ENCODE data around the gene PEG3. TPM values are rescaled to one million over a fixed set of nuclear protein-coding genes. Genes with fewer than 3 reads are reported as not detected.

The PEG3 gene
- total RNA-seq, 1 donor from 2014 or later = 126 TPM

GRCh38 chr19:56819166-56819565, 21.4 kb downstream of the PEG3 start:
- H3K27ac ChIP-seq (ENCODE audit: low read depth, low read length) = no peak overlapping the region
- no peak overlapping the region for H3K4me3 ChIP-seq (ENCODE audit: low read length in 3 of 3)
- no peak overlapping the region for H3K9ac ChIP-seq (ENCODE audit: low read depth in 1 of 3, low read length in 3 of 3)
- H3K9me3 ChIP-seq (ENCODE audit: control insufficient read depth in 3 of 3, low read length in 3 of 3) = peaks cover 0 to 4% (median 3%) of the 10 kb centered on the region in 3 donors
- no peaks in the 10 kb centered on the region for H3K27me3 ChIP-seq (ENCODE audit: control insufficient read depth in 3 of 3, insufficient read depth in 3 of 3, low read length in 3 of 3)
- peaks cover 0 to 13% (median 0%) of the 10 kb centered on the region in 3 donors for H3K36me3 ChIP-seq (ENCODE audit: control insufficient read depth in 3 of 3, insufficient read depth in 3 of 3, low read length in 3 of 3)
- no peaks in the 10 kb centered on the region for H3K4me1 ChIP-seq (ENCODE audit: control insufficient read depth in 3 of 3, insufficient read depth in 3 of 3, low read length in 3 of 3)

GRCh38 chr19:56814656-56815055, 25.9 kb downstream of the PEG3 start:
- no peak overlapping the region for H3K9ac ChIP-seq (ENCODE audit: low read depth in 1 of 3, low read length in 3 of 3)
- no peaks in the 10 kb centered on the region for H3K27me3 ChIP-seq (ENCODE audit: control insufficient read depth in 3 of 3, insufficient read depth in 3 of 3, low read length in 3 of 3)
- no peak overlapping the region for H3K27ac ChIP-seq (ENCODE audit: low read depth, low read length)
- H3K4me3 ChIP-seq (ENCODE audit: low read length in 3 of 3) = no peak overlapping the region
- peaks cover 0 to 4% (median 3%) of the 10 kb centered on the region in 3 donors for H3K9me3 ChIP-seq (ENCODE audit: control insufficient read depth in 3 of 3, low read length in 3 of 3)
- no peaks in the 10 kb centered on the region for H3K4me1 ChIP-seq (ENCODE audit: control insufficient read depth in 3 of 3, insufficient read depth in 3 of 3, low read length in 3 of 3)
- H3K36me3 ChIP-seq (ENCODE audit: control insufficient read depth in 3 of 3, insufficient read depth in 3 of 3, low read length in 3 of 3) = peaks cover 0 to 6% (median 0%) of the 10 kb centered on the region in 3 donors

GRCh38 chr19:56813531-56813930, 27.0 kb downstream of the PEG3 start:
- Histone ChIP-seq H3K27ac (ENCODE audit: low read depth, low read length) (no peak overlapping the region), H3K4me3 (ENCODE audit: low read length in 3 of 3) (no peak overlapping the region), H3K9ac (ENCODE audit: low read depth in 1 of 3, low read length in 3 of 3) (no peak overlapping the region)

GRCh38 chr19:56811480-56811879, 29.0 kb downstream of the PEG3 start:
- peaks cover 0 to under 1% (median 0%) of the 10 kb centered on the region in 3 donors for H3K36me3 ChIP-seq (ENCODE audit: control insufficient read depth in 3 of 3, insufficient read depth in 3 of 3, low read length in 3 of 3)
- H3K9ac ChIP-seq (ENCODE audit: low read depth in 1 of 3, low read length in 3 of 3) = no peak overlapping the region
- H3K9me3 ChIP-seq (ENCODE audit: control insufficient read depth in 3 of 3, low read length in 3 of 3) = peaks cover 2 to 5% (median 4%) of the 10 kb centered on the region in 3 donors
- no peaks in the 10 kb centered on the region for H3K27me3 ChIP-seq (ENCODE audit: control insufficient read depth in 3 of 3, insufficient read depth in 3 of 3, low read length in 3 of 3)
- H3K4me3 ChIP-seq (ENCODE audit: low read length in 3 of 3) = no peak overlapping the region
- H3K27ac ChIP-seq (ENCODE audit: low read depth, low read length) = no peak overlapping the region
- H3K4me1 ChIP-seq (ENCODE audit: control insufficient read depth in 3 of 3, insufficient read depth in 3 of 3, low read length in 3 of 3) = no peaks in the 10 kb centered on the region

More at GRCh38 chr19:56813531-56813930, 27.0 kb downstream of the PEG3 start:
- Histone ChIP-seq H3K4me1 (ENCODE audit: control insufficient read depth in 3 of 3, insufficient read depth in 3 of 3, low read length in 3 of 3) (no peaks in the 10 kb centered on the region), H3K27me3 (ENCODE audit: control insufficient read depth in 3 of 3, insufficient read depth in 3 of 3, low read length in 3 of 3) (no peaks in the 10 kb centered on the region), H3K9me3 (ENCODE audit: control insufficient read depth in 3 of 3, low read length in 3 of 3) (peaks cover 0 to 4% (median 3%) of the 10 kb centered on the region in 3 donors), H3K36me3 (ENCODE audit: control insufficient read depth in 3 of 3, insufficient read depth in 3 of 3, low read length in 3 of 3) (peaks cover 0 to 6% (median 0%) of the 10 kb centered on the region in 3 donors)

GRCh38 chr19:56810260-56810659, 30.3 kb downstream of the PEG3 start:
- H3K4me3 ChIP-seq (ENCODE audit: low read length in 3 of 3) = no peak overlapping the region
- no peaks in the 10 kb centered on the region for H3K27me3 ChIP-seq (ENCODE audit: control insufficient read depth in 3 of 3, insufficient read depth in 3 of 3, low read length in 3 of 3)
- no peaks in the 10 kb centered on the region for H3K36me3 ChIP-seq (ENCODE audit: control insufficient read depth in 3 of 3, insufficient read depth in 3 of 3, low read length in 3 of 3)
- peaks cover 2 to 6% (median 5%) of the 10 kb centered on the region in 3 donors for H3K9me3 ChIP-seq (ENCODE audit: control insufficient read depth in 3 of 3, low read length in 3 of 3)
- H3K9ac ChIP-seq (ENCODE audit: low read depth in 1 of 3, low read length in 3 of 3) = no peak overlapping the region
- no peaks in the 10 kb centered on the region for H3K4me1 ChIP-seq (ENCODE audit: control insufficient read depth in 3 of 3, insufficient read depth in 3 of 3, low read length in 3 of 3)
- H3K27ac ChIP-seq (ENCODE audit: low read depth, low read length) = no peak overlapping the region

GRCh38 chr19:56808717-56809392, 31.7 kb downstream of the PEG3 start:
- Histone ChIP-seq H3K36me3 (ENCODE audit: control insufficient read depth in 3 of 3, insufficient read depth in 3 of 3, low read length in 3 of 3) (no peaks in the 10 kb centered on the region), H3K4me3 (ENCODE audit: low read length in 3 of 3) (no peak overlapping the region), H3K27ac (ENCODE audit: low read depth, low read length) (no peak overlapping the region), H3K27me3 (ENCODE audit: control insufficient read depth in 3 of 3, insufficient read depth in 3 of 3, low read length in 3 of 3) (no peaks in the 10 kb centered on the region), H3K4me1 (ENCODE audit: control insufficient read depth in 3 of 3, insufficient read depth in 3 of 3, low read length in 3 of 3) (no peaks in the 10 kb centered on the region), H3K9me3 (ENCODE audit: control insufficient read depth in 3 of 3, low read length in 3 of 3) (peaks cover 2 to 7% (median 2%) of the 10 kb centered on the region in 3 donors), H3K9ac (ENCODE audit: low read depth in 1 of 3, low read length in 3 of 3) (no peak overlapping the region)

- no peak overlapping the region for H3K4me3 ChIP-seq (ENCODE audit: low read length in 3 of 3)
- no peak overlapping the region for H3K9ac ChIP-seq (ENCODE audit: low read depth in 1 of 3, low read length in 3 of 3)
- no peak overlapping the region for H3K27ac ChIP-seq (ENCODE audit: low read depth, low read length)
- no peaks in the 10 kb centered on the region for H3K4me1 ChIP-seq (ENCODE audit: control insufficient read depth in 3 of 3, insufficient read depth in 3 of 3, low read length in 3 of 3)
- no peaks in the 10 kb centered on the region for H3K27me3 ChIP-seq (ENCODE audit: control insufficient read depth in 3 of 3, insufficient read depth in 3 of 3, low read length in 3 of 3)
- H3K36me3 ChIP-seq (ENCODE audit: control insufficient read depth in 3 of 3, insufficient read depth in 3 of 3, low read length in 3 of 3) = no peaks in the 10 kb centered on the region
- H3K9me3 ChIP-seq (ENCODE audit: control insufficient read depth in 3 of 3, low read length in 3 of 3) = peaks cover 2 to 10% (median 10%) of the 10 kb centered on the region in 3 donors
Measured at GRCh38 chr19:56806639-56807038, 33.9 kb downstream of the PEG3 start.

Small RNA genes lying within 50 kb of the gene (small RNA-seq; reads per million reads assigned to genes)
- not detected for gene AC006115.2

Other genes starting within 250 kb of the PEG3 start
- gene ZNF71, start 245.4 kb downstream of the PEG3 start, total RNA-seq = 8.9 TPM
- 0.52 TPM for gene SMIM17, start 197.6 kb downstream of the PEG3 start, total RNA-seq
- 3.1 TPM for gene ZNF835, start 169.0 kb downstream of the PEG3 start, total RNA-seq
- gene ZIM2, start within 50 bp of the PEG3 start, total RNA-seq = 12.0 TPM

Data from skeletal muscle tissue (tissue), 5 donors.